ENCODE measurements around the gene CHMP1A. TPM values are rescaled to one million over a fixed set of nuclear protein-coding genes. Genes with fewer than 3 reads are reported as not detected.
A peak's percentile ranks its signal among the peaks of the same experiment; 100 is the strongest.

CHMP1A gene
- total RNA-seq, 2 experiments from 2014 or later: 70.7 to 73.9 TPM

DNA sequence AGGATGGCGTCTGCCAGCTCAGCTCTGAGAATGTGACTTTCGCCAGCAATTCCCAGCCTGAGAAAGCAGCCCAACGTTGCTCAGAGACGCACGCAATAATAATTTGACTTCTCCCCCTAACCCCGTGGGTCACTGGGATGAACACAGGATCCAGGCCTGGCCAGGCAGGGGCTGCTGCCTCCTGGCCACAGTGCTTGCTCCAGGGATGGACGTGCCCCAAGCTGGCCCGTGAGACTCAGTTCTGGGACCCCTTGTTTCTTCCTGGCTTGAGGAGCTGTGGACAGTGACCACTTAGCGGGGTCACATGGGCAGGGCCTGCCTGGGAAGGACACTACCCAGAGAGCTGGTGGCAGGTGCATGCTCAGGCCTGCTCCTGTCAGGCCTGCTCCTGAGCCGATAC lies 57.6 kb downstream of the CHMP1A start:
- no peak for DNase-seq
- Mint-ChIP-seq H3K4me3 (no peak overlapping the region), H3K27me3 (no peaks in the 10 kb centered on the region), H3K9me3 (no peaks in the 10 kb centered on the region), H3K36me3 (no peaks in the 10 kb centered on the region), H3K27ac (no peak overlapping the region), H3K4me1 (peaks cover 8% of the 10 kb centered on the region)

DNA sequence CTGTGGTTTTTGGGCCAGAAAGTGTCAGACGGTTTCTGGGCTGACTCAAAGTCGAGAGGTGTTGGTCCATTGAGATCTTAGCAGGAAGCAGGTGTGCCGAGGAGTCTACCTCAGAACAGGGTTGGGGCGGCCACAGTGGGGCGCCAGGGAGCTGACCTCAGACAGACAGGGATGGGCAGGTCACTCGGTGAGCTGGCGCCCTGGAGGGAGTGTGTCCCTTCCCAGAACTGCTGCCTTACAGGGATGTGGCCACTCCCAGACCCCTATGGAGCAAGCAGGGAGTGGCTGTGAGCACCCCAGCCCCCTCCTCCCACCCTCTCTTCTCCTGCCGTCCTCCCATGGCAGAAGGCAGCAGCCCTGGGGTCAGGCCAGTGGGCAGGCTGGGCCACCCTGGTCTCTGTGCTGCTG lies 58.1 kb downstream of the CHMP1A start:
- H3K27ac Mint-ChIP-seq: no peak overlapping the region
- H3K4me3 Mint-ChIP-seq: no peak overlapping the region
- peaks cover 8% of the 10 kb centered on the region for H3K4me1 Mint-ChIP-seq
- DNase-seq: peak; percentile 46
- H3K36me3 Mint-ChIP-seq: no peaks in the 10 kb centered on the region
- no peaks in the 10 kb centered on the region for H3K9me3 Mint-ChIP-seq
- no peaks in the 10 kb centered on the region for H3K27me3 Mint-ChIP-seq

GRCh38 chr16:89598199-89598598 lies 59.3 kb downstream of the CHMP1A start:
- H3K9me3 Mint-ChIP-seq: no peaks in the 10 kb centered on the region
- H3K4me1 Mint-ChIP-seq: peaks cover 13% of the 10 kb centered on the region
- no peaks in the 10 kb centered on the region for H3K27me3 Mint-ChIP-seq
- H3K4me3 Mint-ChIP-seq: no peak overlapping the region
- H3K36me3 Mint-ChIP-seq: no peaks in the 10 kb centered on the region
- DNase-seq: no peak
- no peak overlapping the region for H3K27ac Mint-ChIP-seq

GRCh38 chr16:89596957-89597649 lies 60.4 kb downstream of the CHMP1A start:
- no peak overlapping the region for H3K27ac Mint-ChIP-seq
- no peak for DNase-seq
- H3K4me3 Mint-ChIP-seq: no peak overlapping the region
- H3K4me1 Mint-ChIP-seq: peaks cover 5% of the 10 kb centered on the region
- no peaks in the 10 kb centered on the region for H3K9me3 Mint-ChIP-seq
- no peaks in the 10 kb centered on the region for H3K36me3 Mint-ChIP-seq
- no peaks in the 10 kb centered on the region for H3K27me3 Mint-ChIP-seq

- Mint-ChIP-seq H3K4me1 (peaks cover 5% of the 10 kb centered on the region), H3K9me3 (no peaks in the 10 kb centered on the region), H3K36me3 (no peaks in the 10 kb centered on the region), H3K4me3 (no peak overlapping the region), H3K27ac (no peak overlapping the region), H3K27me3 (no peaks in the 10 kb centered on the region)
- no peak for DNase-seq
Measured at GRCh38 chr16:89596061-89596689, 61.3 kb downstream of the CHMP1A start.

DNA sequence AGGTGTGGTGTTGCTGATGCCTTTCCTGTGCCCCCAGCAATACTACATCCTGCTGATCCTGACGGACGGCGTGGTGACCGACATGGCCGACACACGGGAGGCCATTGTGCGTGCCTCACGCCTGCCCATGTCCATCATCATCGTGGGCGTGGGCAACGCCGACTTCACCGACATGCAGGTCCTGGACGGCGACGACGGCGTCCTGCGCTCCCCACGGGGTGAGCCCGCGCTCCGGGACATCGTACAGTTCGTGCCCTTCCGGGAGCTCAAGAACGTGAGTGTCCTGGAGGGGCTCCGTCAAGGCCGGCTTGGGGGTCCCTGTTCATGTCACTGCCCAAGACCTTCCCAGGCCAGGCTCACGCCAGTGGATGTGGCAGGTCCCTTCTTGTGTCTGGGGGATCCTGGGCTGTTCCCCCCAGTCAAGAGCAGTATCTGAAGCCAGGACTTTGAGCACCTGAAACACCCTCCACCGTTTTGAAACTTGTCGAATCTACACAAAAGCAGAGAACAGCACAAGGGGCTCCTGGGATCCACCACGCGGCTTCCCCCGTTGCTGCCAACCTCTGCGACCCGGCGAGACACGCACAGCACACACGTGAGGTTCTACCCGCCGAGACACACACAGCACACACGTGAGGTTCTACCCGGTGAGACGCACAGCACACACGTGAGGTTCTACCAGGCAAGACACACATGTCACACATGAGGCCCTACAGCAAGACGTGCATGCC lies 62.0 kb downstream of the CHMP1A start:
- no peaks in the 10 kb centered on the region for H3K9me3 Mint-ChIP-seq
- peaks cover 5% of the 10 kb centered on the region for H3K4me1 Mint-ChIP-seq
- no peaks in the 10 kb centered on the region for H3K27me3 Mint-ChIP-seq
- H3K4me3 Mint-ChIP-seq: no peak overlapping the region
- DNase-seq: no peak
- H3K36me3 Mint-ChIP-seq: no peaks in the 10 kb centered on the region
- no peak overlapping the region for H3K27ac Mint-ChIP-seq

Other genes with a start within 250 kb of the CHMP1A start
- 100 to 1,000 TPM; 129 to 142 TPM for gene ANKRD11, start 167.1 kb downstream of the CHMP1A start, total RNA-seq
- 10 to 100 TPM; 63.1 to 76.7 TPM for gene SPG7, start 149.3 kb downstream of the CHMP1A start, total RNA-seq
- gene RPL13, start 97.0 kb downstream of the CHMP1A start, total RNA-seq: 1,000 to 10,000 TPM; 2,814 to 2,845 TPM
- gene CPNE7, start 82.0 kb downstream of the CHMP1A start, total RNA-seq: 1 to 10 TPM; 5.7 to 6.0 TPM
- under 1 TPM in 1 of 2 experiments, not detected in 1; 0.16 TPM for gene DPEP1, start 44.1 kb downstream of the CHMP1A start, total RNA-seq
- gene SPATA33, start 128 bp upstream of the CHMP1A start, total RNA-seq: 10 to 100 TPM in 1 of 2 experiments, 1 to 10 TPM in 1; 7.0 to 10.2 TPM
- 10 to 100 TPM; 72.9 to 77.0 TPM for gene CDK10, start 29.0 kb upstream of the CHMP1A start, total RNA-seq
- 1 to 10 TPM; 3.2 to 3.3 TPM for gene SPATA2L, start 44.0 kb upstream of the CHMP1A start, total RNA-seq
- gene VPS9D1, start 63.2 kb upstream of the CHMP1A start, total RNA-seq: 1 to 10 TPM; 1.6 TPM
- 10 to 100 TPM; 24.7 to 24.9 TPM for gene ZNF276, start 63.8 kb upstream of the CHMP1A start, total RNA-seq
- gene FANCA, start 158.9 kb upstream of the CHMP1A start, total RNA-seq: 10 to 100 TPM; 79.7 to 88.2 TPM
- under 1 TPM; 0.14 to 0.52 TPM for gene SPIRE2, start 170.8 kb upstream of the CHMP1A start, total RNA-seq
- 100 to 1,000 TPM; 126 to 127 TPM for gene TCF25, start 215.9 kb upstream of the CHMP1A start, total RNA-seq

All from activated naive CD8-positive, alpha-beta T cell treated with anti-CD3 and anti-CD28 coated beads for 36 hours (primary cell).